Amygdala (tissue), 56 donors: Measurements from ENCODE around the gene ARSB.
A peak's percentile ranks its signal among the peaks of the same experiment; 100 is the strongest.
"Not testable (repeated sequence)": the region's sequence is repeated elsewhere in the genome, so short reads cannot be mapped to it uniquely, and the experiment has no call there.

Experiments
- DNase-seq, 56 donors: peaks; one replicate each; lab custom pipeline; 2025; lab: John Stamatoyannopoulos, UW

ARSB gene

GRCh38 chr5:78791501-78792100, 193.5 kb downstream of the ARSB start:
- DNase-seq, result no peak

DNA sequence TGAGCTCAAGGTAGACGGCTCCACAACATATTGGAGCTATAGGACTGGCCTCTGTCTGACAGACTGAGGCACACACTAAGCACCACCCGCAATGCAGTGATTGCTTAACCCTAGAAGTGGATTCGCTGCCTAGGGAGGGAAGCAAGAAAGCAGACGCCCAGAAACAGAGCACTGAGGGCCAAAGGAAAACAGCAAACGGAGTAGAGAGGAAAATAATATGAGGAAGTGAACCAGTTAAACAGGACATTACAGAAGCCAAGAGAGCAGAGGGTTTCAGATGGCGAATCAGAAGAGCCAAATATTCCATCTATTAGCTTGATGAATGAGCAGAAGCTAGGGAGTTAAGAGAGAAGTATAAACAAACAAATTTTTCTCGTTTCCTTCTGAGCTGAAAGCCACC, 197.3 kb downstream of the ARSB start:
- no peak for DNase-seq

DNA sequence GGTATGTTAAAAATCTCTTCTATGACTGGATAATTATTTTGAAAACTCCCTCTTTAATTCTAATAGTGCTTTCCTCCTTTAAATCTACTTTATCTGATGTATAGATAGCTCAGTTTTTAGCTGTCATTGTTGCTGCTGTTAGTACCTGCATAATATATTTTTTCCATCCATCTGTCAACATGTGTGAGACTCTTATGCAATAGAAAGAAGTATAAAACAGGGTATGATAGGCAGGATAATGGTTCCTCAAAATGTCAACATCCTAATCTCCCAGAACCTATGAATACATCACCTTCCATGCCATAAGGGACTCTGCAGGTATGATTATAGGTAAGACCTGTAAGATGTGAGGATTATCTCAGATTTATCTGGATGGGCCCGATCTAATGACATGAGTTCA, 199.7 kb downstream of the ARSB start:
- DNase-seq, result no peak

DNA sequence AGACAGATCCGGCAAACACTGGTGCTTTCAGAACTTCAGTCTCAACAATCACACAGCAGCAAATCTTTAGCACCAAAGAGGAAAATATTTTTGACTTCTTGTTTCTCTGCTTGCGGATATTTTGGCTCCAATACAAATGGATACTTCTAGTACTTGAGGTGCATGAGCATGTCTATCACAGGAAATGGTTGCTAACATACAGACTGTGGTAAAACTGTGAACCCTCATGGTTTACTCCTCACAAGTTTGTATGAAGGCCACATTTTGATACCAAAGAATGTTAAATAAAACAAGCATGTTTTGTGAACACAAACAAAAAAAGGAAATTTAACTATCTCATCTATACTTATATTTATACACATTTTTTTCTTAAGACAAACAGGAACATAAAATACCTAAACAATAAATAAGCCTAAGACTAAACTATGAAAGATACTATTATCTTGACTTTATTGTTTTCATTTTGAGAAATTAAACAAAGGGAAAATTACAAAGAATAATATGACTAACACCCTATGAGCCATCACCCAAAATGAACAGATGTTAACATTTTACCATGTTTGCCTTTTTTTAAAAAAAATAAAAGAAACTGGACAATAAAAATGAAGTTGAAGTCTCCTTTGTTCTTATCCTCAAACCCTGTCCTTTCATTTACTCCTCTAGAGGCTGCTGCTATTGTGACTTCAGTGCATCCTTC, 201.5 kb downstream of the ARSB start:
- DNase-seq, result no peak

DNA sequence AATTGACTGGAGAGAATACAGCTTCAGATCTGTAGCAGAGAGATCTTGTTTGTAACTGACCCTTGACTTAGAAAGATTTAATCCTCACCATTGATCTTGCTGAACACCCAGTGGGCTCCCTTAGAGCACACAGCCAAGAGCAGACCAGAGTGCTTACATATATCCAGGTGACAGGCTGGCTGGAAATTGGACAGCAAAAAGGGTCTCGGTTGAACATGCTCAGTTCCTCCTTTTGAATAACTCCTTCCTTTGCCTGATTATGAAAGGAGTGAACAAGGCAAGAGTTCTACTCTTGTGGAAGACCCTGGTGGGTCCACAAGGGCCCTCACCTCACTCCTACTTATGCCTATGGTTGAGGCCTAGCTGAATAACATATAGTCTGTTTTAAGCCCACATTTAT, 202.4 kb downstream of the ARSB start:
- DNase-seq, result no peak

DNA sequence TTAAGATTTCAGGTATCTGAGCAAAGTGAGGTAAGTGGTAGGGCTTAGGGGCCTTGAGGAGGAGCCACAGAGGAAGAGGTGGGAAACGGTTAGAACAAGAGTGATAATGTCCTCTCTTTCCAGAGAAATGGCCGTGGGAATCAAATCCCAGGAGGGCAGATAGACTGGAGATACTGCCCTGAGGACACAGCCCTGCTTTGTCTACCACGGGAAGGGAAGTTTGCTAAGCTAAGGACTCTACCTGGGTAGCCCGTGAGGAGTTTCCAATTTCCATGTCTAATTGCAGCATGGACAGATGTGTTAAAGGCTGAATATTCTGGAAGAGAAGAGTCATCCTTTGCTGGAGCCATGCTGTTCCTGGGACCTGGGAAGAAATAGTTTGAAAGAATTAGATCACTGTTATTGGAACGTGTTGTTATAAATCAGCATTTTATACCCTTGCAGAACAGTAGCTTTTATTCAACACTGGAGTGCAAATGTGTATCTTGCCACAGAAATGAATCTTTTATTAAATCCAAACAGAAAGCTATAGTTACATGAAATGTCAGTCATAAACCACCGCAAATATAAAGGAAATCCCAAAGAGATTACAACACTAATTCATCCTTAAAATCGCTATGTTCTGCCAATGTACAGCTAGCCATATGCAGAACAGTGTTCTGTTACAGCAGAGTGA, 203.4 kb downstream of the ARSB start:
- DNase-seq, result no peak

DNA sequence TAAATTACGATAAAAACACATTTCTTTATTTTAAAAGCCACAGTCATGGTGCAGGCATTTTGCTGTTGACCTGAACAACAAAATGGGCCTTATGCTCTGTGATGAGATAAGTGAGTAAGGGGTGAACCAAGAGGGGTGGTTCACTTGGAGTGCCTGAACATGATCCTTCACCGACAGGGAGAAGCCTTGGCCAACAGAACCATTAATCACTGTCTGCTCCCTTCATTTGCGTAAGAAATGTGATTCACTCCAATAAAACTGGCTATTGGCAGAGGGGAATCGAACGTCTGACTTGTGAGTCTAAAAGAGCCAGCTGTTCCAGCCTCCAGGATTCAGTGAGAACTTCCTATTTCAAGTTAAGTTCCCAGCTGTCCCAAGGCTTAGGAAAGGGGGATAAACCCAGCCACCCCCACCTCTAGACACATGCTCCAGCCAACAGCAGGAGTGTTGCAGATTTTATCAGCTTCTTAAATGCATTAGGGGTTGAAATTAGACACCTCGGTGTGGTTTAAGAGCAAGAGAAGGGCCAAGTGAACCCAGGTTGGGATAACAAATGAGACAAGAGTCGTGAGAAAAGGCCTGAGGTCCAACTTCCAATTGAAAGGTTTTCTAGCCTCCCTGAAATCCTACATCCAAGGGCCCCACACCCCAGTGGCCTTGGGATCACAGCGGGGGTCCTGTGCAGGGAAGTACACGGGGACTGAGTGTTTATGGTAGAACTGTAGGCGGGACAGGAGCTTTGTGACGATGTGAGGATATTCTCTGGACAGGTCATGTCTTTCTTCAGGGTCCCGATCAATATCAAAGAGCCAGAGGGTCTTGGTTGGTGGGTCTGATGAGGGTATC, 205.1 kb downstream of the ARSB start:
- DNase-seq, result no peak

GRCh38 chr5:78779262-78779661, 205.8 kb downstream of the ARSB start:
- DNase-seq, result no peak

GRCh38 chr5:78778538-78778937, 206.6 kb downstream of the ARSB start:
- no peak for DNase-seq

GRCh38 chr5:78777901-78778300, 207.2 kb downstream of the ARSB start:
- no peak for DNase-seq

DNA sequence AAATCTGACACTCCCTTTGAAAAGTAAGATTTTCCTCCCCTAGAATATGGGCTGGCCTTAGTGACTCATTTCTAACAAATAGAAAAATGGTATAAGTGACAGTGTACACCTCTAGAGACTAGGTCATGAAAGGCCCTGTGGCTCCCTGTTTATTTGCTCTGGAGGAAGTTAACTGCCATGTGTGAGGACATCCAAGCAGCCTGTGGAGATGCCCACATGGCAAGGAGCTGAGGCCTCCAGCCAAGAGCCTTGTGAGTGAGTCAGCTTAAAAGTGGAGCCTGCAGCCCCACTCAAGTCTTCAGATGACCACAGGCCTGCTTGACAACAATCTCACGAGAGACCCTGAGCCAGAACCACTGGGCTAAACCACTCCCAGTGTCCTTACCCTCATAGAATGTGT, 208.5 kb downstream of the ARSB start:
- DNase-seq, result no peak

GRCh38 chr5:78773655-78774054, 211.5 kb downstream of the ARSB start:
- DNase-seq, result no peak

- peak in 1 of 56 donors; percentile 1 for DNase-seq
These were observed 213.6 kb downstream of the ARSB start for GRCh38 chr5:78771260-78772205.

GRCh38 chr5:78768781-78769380, 216.2 kb downstream of the ARSB start:
- DNase-seq, result no peak

GRCh38 chr5:78766412-78766762, 218.7 kb downstream of the ARSB start:
- no peak for DNase-seq

DNA sequence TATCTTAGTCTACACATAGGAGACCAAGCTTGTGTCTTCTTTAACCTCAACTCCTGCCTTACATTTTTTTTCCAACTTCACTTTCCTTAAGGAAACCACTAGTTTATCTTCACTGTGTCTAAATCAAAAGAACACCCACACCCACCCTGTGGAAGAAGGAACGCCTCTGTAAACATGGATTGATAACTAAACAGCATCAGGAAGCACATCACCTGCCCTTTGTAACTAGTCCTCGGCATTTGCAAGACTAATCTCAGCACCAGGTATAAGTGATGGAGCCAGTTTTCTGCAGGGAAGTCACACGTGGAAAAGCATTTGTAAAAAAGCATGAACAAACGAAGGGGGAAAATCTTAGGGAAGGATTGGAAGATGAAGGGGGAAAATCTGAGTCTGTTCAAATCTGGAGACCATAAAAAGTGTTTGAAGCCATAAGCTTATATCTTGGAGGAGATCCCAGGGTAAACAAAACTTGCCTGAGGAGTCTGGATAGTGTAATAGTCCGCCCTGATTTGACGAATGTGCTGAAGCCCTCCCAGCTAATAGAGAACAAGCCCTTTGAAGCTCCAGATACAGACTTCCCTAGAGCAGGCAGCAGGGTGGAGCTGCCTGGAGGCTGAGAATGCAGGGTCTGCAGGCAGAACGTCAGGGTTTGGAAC, 219.2 kb downstream of the ARSB start:
- no peak for DNase-seq

DNA sequence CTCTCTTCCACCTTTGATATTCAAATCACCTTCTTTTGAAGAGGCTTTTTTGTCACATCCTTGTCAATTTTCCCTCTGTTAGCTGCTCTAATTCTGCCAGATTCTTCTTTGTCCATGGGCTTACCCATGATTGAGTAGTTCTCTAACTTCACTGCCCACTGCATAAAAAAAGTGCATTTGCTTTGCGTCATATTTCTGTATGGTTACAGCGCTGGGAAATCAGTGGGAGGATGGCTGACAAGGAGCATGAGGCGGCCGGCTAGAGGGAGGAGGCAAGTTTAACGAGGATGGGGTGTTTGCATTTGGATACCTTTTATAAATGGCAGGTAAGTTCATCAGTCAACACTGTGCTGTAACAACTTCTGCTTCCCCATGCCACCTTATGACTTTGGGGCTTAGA, 220.0 kb downstream of the ARSB start:
- no peak for DNase-seq

DNA sequence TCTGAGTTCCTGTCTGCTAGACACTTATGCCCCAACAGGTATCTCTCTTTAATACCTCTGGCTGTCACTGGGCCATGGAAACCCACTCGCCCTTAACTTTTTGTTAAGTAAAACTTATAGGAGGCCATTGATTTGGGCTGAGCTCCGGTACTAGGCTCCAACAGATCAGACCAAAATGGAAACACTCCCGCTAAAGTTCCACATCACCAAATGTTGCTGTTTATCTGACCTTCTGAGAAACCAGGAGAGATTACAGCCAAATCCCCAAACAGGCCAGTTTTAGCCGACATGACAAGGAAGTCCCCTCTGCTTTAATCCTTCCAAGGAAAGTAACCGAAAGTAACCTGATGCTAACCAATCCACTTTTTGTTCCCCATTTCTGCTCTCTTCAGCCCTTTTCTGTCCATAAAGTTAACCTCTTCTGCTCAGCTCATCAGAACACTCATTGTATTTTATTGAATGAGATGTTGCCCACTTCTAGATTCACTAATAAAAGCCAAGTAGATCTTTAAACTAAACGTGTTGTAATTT, 221.4 kb downstream of the ARSB start:
- DNase-seq, result no peak

- not testable (repeated sequence) for DNase-seq
These were observed 222.4 kb downstream of the ARSB start for GRCh38 chr5:78762743-78763142.
